Neuronal stem cell (in vitro differentiated cells): ENCODE data around the gene TRIP12.

Source experiments
- DNase-seq: peaks from one replicate; pipeline ENCODE4 v3.0.0-alpha.2; 2013; ENCODE audit warnings: low spot score
- H2AFZ ChIP-seq: one replicate; pipeline ENCODE4 v1.6.1; 2013; ENCODE audit warnings: mild to moderate bottlenecking, low read length, inconsistent platforms
- H2AK5ac ChIP-seq: 2 replicates; pipeline ENCODE4 v1.6.1; 2013; ENCODE audit warnings: low read depth, mild to moderate bottlenecking, inconsistent platforms, low read length, moderate library complexity, mixed read lengths
- H2BK120ac ChIP-seq: 2 replicates; pipeline ENCODE4 v1.6.1; 2013; ENCODE audit warnings: low read depth, mild to moderate bottlenecking, inconsistent platforms, low read length, moderate library complexity, mixed read lengths
- H2BK12ac ChIP-seq: one replicate; pipeline ENCODE4 v1.6.1; 2013; ENCODE audit warnings: low read length, inconsistent platforms
- H2BK15ac ChIP-seq: 2 replicates; pipeline ENCODE4 v1.6.1; 2013; ENCODE audit warnings: mild to moderate bottlenecking, low read length, inconsistent platforms, mixed read lengths
- H2BK5ac ChIP-seq: one replicate; pipeline ENCODE4 v1.6.1; 2013; ENCODE audit warnings: inconsistent platforms, mild to moderate bottlenecking, low read length, moderate library complexity
- H3K14ac ChIP-seq: one replicate; pipeline ENCODE4 v1.6.1; 2013; ENCODE audit warnings: low read length, inconsistent platforms
- H3K18ac ChIP-seq: 2 replicates; pipeline ENCODE4 v1.6.1; 2013; ENCODE audit warnings: low read length, inconsistent platforms
- H3K23ac ChIP-seq: 2 replicates; pipeline ENCODE4 v1.6.1; 2013; ENCODE audit warnings: low read depth, mild to moderate bottlenecking, mixed read lengths, low read length, inconsistent platforms; ENCODE audit not compliant: poor library complexity
- H3K27ac ChIP-seq: replicated peaks from 3 replicates; pipeline ENCODE4 v1.5.1; 2013; ENCODE audit warnings: low read length, inconsistent platforms
- H3K27me3 ChIP-seq, 3 experiments: 2 replicates each; pipeline ENCODE4 v1.6.1; 2013; ENCODE audit warnings: low read length in 3 of 3, mild to moderate bottlenecking in 2 of 3, inconsistent platforms in 1 of 3, low read depth in 1 of 3, mixed read lengths in 1 of 3, moderate library complexity in 1 of 3; ENCODE audit not compliant: control insufficient read depth in 3 of 3, insufficient read depth in 3 of 3
- H3K36me3 ChIP-seq, 2 donors: replicated peaks in 1 of 2; 2 replicates each; pipeline ENCODE4 v1.6.1; 2013; ENCODE audit warnings: low read length in 2 of 2; ENCODE audit not compliant: control insufficient read depth in 2 of 2, insufficient read depth in 2 of 2
- H3K4ac ChIP-seq: 2 replicates; pipeline ENCODE4 v1.6.1; 2013; ENCODE audit warnings: inconsistent platforms, mild to moderate bottlenecking, low read length, moderate library complexity
- H3K4me1 ChIP-seq, 2 donors: 1 replicate in 1 of 2; 2 replicates in 1 of 2; pipeline ENCODE4 v1.6.1; 2013; ENCODE audit warnings: low read length in 2 of 2, low read depth in 1 of 2; ENCODE audit not compliant: control insufficient read depth in 2 of 2, insufficient read depth in 1 of 2
- H3K4me2 ChIP-seq: one replicate; pipeline ENCODE4 v1.6.1; 2013; ENCODE audit warnings: mild to moderate bottlenecking, low read length, inconsistent platforms; ENCODE audit not compliant: insufficient read depth, poor library complexity, severe bottlenecking
- H3K4me3 ChIP-seq, 2 donors: 2 replicates each; pipeline ENCODE4 v1.5.1; 2013; ENCODE audit warnings: low read length in 2 of 2, mild to moderate bottlenecking in 2 of 2, inconsistent platforms in 1 of 2, moderate library complexity in 1 of 2
- H3K79me1 ChIP-seq: one replicate; pipeline ENCODE4 v1.6.1; 2013; ENCODE audit warnings: low read depth, mild to moderate bottlenecking, inconsistent platforms, low read length, moderate library complexity
- H3K9ac ChIP-seq: one replicate; pipeline ENCODE4 v1.6.1; 2013; ENCODE audit warnings: mild to moderate bottlenecking, low read depth, low read length, inconsistent platforms; ENCODE audit not compliant: poor library complexity
- H3K9me3 ChIP-seq, 2 donors: replicated peaks in 1 of 2; 2 replicates each; pipeline versions ENCODE3 to v1.6.1; 2013; ENCODE audit warnings: low read length in 2 of 2, mild to moderate bottlenecking in 2 of 2, inconsistent platforms in 1 of 2, low read depth in 1 of 2, mixed read lengths in 1 of 2, moderate library complexity in 1 of 2; ENCODE audit not compliant: control insufficient read depth in 2 of 2, insufficient read depth in 1 of 2
- H4K8ac ChIP-seq: one replicate; pipeline ENCODE4 v1.6.1; 2013; ENCODE audit warnings: low read depth, mild to moderate bottlenecking, inconsistent platforms, low read length, moderate library complexity
- H4K91ac ChIP-seq: one replicate; pipeline ENCODE4 v1.6.1; 2013; ENCODE audit warnings: low read length, low read depth, mild to moderate bottlenecking, inconsistent platforms; ENCODE audit not compliant: poor library complexity
- WGBS, 2 donors: extraction: QIAGEN DNeasy Blood & Tissue Kit; methylation state at CpG; one replicate each; pipeline ENCODE4 v1.1.7; 2013; ENCODE audit warnings: missing lambda C conversion rate in 2 of 2, mixed read lengths in 1 of 2; ENCODE audit not compliant: insufficient read length in 2 of 2, insufficient replicate concordance in 1 of 2; ENCODE audit errors: extremely low coverage in 2 of 2; 5-methylcytosine and 5-hydroxymethylcytosine counted together

TRIP12 gene

DNA sequence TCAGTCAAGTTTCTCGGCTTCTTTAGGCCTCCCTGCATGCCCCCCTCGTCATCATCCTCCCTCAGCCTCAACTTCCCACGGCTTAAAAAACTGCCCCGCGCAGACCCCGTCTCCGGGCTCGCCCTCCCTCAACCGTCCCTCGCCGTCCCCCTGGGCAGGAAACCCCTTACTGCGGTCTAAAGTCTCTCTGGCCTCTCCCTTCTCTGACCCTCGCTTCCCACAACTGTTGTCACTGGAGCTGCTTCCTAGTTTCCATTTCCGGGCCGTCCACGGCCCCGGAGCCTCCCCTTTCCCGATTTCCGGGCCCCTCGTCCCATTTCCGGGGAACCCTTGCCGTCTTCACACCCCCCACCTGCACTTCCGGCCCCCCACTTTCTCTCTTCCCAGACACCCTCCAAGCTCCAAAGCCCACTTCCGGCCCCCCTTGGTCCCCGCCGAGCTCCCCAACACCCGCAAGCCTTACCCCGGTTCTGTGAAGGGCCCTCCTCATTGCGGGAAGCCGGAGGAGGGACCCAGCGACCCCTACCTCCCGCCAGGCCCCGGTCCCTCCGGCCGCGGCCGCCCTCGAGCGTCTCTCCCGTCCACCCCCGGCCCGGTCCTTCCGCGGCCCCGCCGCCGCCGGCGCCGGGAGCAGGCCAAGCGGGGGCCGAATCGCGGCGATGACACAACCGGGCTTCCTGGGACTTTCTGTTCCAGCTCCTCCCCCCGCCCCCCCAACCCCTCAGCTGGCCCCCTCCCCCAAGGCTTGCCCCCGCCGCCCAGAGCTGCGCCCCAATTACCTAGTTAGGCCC is 513 bp downstream of the TRIP12 start:
- H3K27me3 ChIP-seq = no peaks in the 10 kb centered on the region
- H3K14ac ChIP-seq = no peak overlapping the region
- H2BK12ac ChIP-seq = no peak overlapping the region
- H2BK5ac ChIP-seq = peak overlapping the region; percentile 97
- peak overlapping the region; percentile 61 to 96 for H3K4me3 ChIP-seq
- peak overlapping the region; percentile 81 for H2BK120ac ChIP-seq
- H3K4ac ChIP-seq = no peak overlapping the region
- no peak overlapping the region for H2BK15ac ChIP-seq
- peaks cover 0 to 7% of the 10 kb centered on the region in 2 donors for H3K4me1 ChIP-seq
- WGBS, 2 donors = no CpG with 5 or more reads among the region's 60 CpGs
- H3K23ac ChIP-seq = no peak overlapping the region
- peak overlapping the region; percentile 97 for H3K18ac ChIP-seq
- H3K9ac ChIP-seq = peak overlapping the region; percentile 88
- peak overlapping the region; percentile 96 for H2AFZ ChIP-seq
- peaks cover 2% of the 10 kb centered on the region for H3K79me1 ChIP-seq
- peaks cover 2 to 25% of the 10 kb centered on the region in 2 donors for H3K36me3 ChIP-seq
- peak overlapping the region; percentile 12 for H4K91ac ChIP-seq
- H4K8ac ChIP-seq = no peak overlapping the region
- peak overlapping the region; percentile 99 for H3K27ac ChIP-seq
- H3K4me2 ChIP-seq = peak overlapping the region; percentile 71
- H2AK5ac ChIP-seq = no peak overlapping the region
- peak; percentile 46 for DNase-seq
- H3K9me3 ChIP-seq = peaks cover 0 to 7% of the 10 kb centered on the region in 2 donors

- Histone ChIP-seq H3K4ac (no peak overlapping the region), H3K23ac (no peak overlapping the region), H2BK12ac (no peak overlapping the region), H3K27me3 (no peaks in the 10 kb centered on the region), H3K79me1 (peaks cover 2% of the 10 kb centered on the region), H3K9ac (peak overlapping the region; percentile 80), H2BK5ac (no peak overlapping the region), H3K36me3 (peaks cover 2 to 36% of the 10 kb centered on the region in 2 donors), H2BK120ac (no peak overlapping the region), H3K14ac (no peak overlapping the region), H3K4me3 (peak overlapping the region; percentile 61 to 96), H3K9me3 (peaks cover 0 to 7% of the 10 kb centered on the region in 2 donors), H2AFZ (peak overlapping the region; percentile 7), H3K4me2 (peak overlapping the region; percentile 71), H2AK5ac (no peak overlapping the region), H2BK15ac (no peak overlapping the region), H3K4me1 (peaks cover 0 to 7% of the 10 kb centered on the region in 2 donors), H3K18ac (peak overlapping the region; percentile 44), H4K8ac (no peak overlapping the region), H4K91ac (no peak overlapping the region), H3K27ac (peak overlapping the region; percentile 99)
- no CpG with 5 or more reads among the region's 20 CpGs for WGBS, 2 donors
- DNase-seq = no peak
Measured at GRCh38 chr2:229920011-229920641, 1.7 kb downstream of the TRIP12 start.

GRCh38 chr2:229917793-229918192 is 4.0 kb downstream of the TRIP12 start:
- Histone ChIP-seq H3K79me1 (peaks cover 2% of the 10 kb centered on the region), H2AK5ac (no peak overlapping the region), H2BK12ac (no peak overlapping the region), H3K23ac (no peak overlapping the region), H2AFZ (no peak overlapping the region), H3K36me3 (peaks cover 2 to 58% of the 10 kb centered on the region in 2 donors), H3K4me2 (no peak overlapping the region), H2BK120ac (no peak overlapping the region), H3K9ac (no peak overlapping the region), H2BK15ac (no peak overlapping the region), H3K4me3 (no peak overlapping the region), H4K8ac (no peak overlapping the region), H3K27ac (no peak overlapping the region), H4K91ac (no peak overlapping the region), H3K4me1 (peaks cover 0 to 7% of the 10 kb centered on the region in 2 donors), H3K18ac (no peak overlapping the region), H3K9me3 (peaks cover 0 to 7% of the 10 kb centered on the region in 2 donors), H3K4ac (no peak overlapping the region), H3K14ac (no peak overlapping the region), H3K27me3 (no peaks in the 10 kb centered on the region), H2BK5ac (no peak overlapping the region)
- no peak for DNase-seq
- no CpG with 5 or more reads among the region's 5 CpGs for WGBS, 2 donors

GRCh38 chr2:229914171-229914570 is 7.6 kb downstream of the TRIP12 start:
- peaks cover 0 to 7% of the 10 kb centered on the region in 2 donors for H3K9me3 ChIP-seq
- no peaks in the 10 kb centered on the region for H3K27me3 ChIP-seq
- H3K36me3 ChIP-seq = peaks cover 2 to 64% of the 10 kb centered on the region in 2 donors
- no peak overlapping the region for H3K4ac ChIP-seq
- no CpG with 5 or more reads among the region's 2 CpGs for WGBS, 2 donors
- no peak overlapping the region for H2BK12ac ChIP-seq
- no peak overlapping the region for H3K14ac ChIP-seq
- H4K8ac ChIP-seq = no peak overlapping the region
- H3K9ac ChIP-seq = no peak overlapping the region
- H2AFZ ChIP-seq = no peak overlapping the region
- peaks cover 0 to 3% of the 10 kb centered on the region in 2 donors for H3K4me1 ChIP-seq
- no peak overlapping the region for H3K23ac ChIP-seq
- no peak overlapping the region for H3K4me2 ChIP-seq
- no peak overlapping the region for H2AK5ac ChIP-seq
- no peak overlapping the region for H4K91ac ChIP-seq
- DNase-seq = no peak
- no peak overlapping the region for H2BK15ac ChIP-seq
- no peak overlapping the region for H3K27ac ChIP-seq
- H2BK120ac ChIP-seq = no peak overlapping the region
- H3K4me3 ChIP-seq = no peak overlapping the region
- H3K18ac ChIP-seq = no peak overlapping the region
- no peak overlapping the region for H2BK5ac ChIP-seq
- peaks cover 3% of the 10 kb centered on the region for H3K79me1 ChIP-seq
